NCI-H69 (cell line): Measurements from ENCODE around the gene DNAJC5.
A peak's percentile ranks its signal among the peaks of the same experiment; 100 is the strongest.
"Not testable (repeated sequence)": the region's sequence is repeated elsewhere in the genome, so short reads cannot be mapped to it uniquely, and the experiment has no call there.

Source experiments
- DNase-seq: peaks from one replicate; lab custom pipeline; 2025; lab: John Stamatoyannopoulos, UW

Gene DNAJC5

GRCh38 chr20:63861365-63861934 lies 33.5 kb upstream of the DNAJC5 start, which contains the start of gene ABHD16B:
TSS of gene ABHD16B (plus strand) at chr20:63861498. CDS start at chr20:63861541, 43 bp downstream.
- DNase-seq: no peak

- no peak for DNase-seq
Observed at GRCh38 chr20:63861981-63862901, 32.7 kb upstream of the DNAJC5 start.

DNA sequence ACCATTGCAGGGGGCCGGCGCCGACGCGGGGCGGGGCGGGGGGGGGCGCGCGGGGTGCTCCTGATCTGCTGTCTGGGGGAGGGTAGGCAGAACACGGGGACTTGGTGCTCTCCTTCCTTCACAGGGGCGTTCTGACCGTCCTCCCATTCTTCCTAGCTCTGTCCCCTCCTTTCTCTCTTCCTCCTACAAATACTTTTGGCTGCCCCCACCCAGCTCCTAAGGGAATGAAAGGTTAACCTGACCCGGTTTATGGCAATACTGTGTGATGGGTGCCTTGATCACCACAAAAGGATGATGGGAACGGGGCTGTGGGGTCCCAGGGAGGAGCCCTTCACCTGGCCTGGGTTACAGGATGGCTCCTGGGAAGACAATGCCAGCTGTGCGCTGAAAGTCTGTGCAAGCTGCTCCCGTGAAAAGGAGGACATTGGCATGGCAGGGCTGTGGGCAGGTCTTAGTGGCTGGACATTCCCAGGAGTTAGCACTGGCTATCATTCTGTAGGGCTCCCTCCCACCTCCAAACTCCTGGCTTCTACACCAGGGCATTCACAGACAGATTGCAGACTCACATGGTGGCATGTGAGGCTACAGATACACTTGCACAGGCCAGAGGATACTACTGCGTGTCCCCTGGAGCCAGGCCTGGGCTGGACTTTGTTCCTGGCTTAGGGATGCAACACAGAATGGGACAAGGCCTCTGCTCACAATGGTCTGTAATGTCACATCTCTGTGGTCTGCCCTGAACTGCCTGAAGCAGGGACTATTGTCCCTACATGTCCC lies 31.7 kb upstream of the DNAJC5 start:
- no peak for DNase-seq

GRCh38 chr20:63863798-63864544 lies 31.0 kb upstream of the DNAJC5 start:
- peak; percentile 84 for DNase-seq

DNA sequence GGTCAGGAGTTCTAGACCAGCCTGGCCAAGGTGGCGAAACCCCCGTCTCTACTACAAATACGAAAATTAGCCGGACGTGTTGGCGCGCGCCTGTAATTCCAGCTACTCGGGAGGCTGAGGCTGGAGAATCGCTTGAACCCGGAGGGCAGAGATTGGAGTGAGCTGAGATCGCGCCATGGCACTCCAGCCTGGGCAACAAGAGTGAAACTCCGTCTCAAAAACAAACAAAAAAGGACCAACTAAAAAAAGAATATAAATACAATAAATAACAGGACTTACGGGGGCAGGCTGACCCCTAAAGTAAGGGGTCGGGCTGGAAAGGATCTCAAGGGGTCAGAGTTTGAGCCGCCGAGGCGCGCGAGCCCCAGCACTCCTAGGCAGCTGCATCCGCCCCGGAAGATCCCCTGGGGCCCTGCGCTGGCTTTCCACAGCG lies 30.4 kb upstream of the DNAJC5 start:
- DNase-seq: no peak

DNA sequence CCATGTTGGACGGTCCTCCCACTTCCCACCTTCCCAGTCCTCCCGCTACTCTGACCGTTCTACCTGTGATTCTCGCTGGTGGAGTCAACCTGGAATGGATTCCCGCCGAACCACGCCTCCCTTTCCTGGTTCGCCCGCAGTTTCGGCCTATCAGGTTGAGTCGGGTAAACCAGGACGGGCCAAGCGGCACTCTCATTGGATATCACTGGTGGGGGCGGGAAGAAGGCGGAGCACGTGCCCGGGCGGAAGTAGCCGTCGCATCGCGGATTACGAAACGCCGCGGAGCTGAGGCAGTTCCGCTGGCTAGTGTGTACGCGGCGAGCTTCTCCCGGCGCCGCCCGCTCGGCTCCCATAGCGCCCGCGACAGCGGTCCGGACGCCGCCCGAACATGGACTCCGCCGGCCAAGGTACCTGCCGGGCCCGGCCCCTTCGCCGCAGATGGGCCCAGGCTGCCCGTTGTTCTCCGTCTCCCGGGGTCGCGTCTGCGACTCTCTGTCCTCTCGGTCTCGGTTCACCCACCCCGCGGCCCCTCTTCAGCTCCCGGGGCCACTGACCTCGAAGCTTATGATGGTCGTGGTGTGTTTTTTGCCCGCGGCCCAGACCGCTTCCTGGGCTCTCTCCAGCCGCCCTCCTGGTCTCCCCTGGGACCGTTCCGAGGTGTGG lies 29.8 kb upstream of the DNAJC5 start, which contains the start of gene TPD52L2:
TPD52L2 (plus strand) TSS at position 293 of the 663 bp plus-strand sequence; CDS start at position 389, 96 bp downstream.
- peak; percentile 98 for DNase-seq

GRCh38 chr20:63867042-63867441 lies 27.9 kb upstream of the DNAJC5 start:
- DNase-seq: not testable (repeated sequence)

- DNase-seq: no peak
Observed at GRCh38 chr20:63868264-63868663, 26.7 kb upstream of the DNAJC5 start.

DNA sequence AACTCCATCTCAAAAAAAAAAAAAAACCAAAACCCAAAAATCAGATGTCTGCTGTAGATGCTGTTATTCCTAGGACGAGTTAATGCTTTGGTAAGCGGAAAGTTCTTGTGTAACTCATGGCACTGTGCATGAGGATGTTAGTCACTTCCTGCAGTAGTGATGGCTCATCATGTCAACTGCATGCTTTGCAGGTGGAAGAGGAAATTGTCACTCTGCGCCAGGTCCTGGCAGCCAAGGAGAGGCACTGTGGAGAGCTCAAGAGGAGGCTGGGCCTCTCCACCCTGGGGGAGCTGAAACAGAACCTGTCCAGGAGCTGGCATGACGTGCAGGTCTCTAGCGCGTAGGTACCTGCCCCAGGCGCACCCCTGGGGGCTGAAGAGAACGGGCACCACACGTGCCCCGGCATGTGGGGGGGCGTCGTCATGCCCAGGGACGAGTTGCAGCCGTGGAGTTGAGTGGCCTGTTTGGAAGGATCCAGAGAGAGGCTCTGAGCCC lies 21.4 kb upstream of the DNAJC5 start:
- no peak for DNase-seq

DNA sequence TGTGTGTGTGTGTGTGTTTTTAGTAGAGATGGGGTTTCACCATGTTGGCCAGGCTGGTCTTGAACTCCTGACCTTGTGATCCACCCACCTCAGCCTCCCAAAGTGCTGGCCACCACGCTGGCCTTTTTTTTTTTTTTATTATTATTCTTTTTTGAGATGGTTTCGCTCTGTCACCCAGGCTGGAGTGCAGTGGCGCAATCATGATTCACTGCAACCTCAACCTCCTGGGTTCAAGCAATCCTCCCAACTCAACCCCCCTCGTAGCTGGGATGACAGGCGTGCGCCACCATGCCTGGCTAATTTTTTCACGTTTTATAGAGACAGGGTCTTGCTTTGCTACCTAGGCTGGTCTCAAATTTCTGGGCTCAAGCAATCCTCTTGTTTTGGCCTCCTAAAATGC lies 20.7 kb upstream of the DNAJC5 start:
- DNase-seq: not testable (repeated sequence)

DNA sequence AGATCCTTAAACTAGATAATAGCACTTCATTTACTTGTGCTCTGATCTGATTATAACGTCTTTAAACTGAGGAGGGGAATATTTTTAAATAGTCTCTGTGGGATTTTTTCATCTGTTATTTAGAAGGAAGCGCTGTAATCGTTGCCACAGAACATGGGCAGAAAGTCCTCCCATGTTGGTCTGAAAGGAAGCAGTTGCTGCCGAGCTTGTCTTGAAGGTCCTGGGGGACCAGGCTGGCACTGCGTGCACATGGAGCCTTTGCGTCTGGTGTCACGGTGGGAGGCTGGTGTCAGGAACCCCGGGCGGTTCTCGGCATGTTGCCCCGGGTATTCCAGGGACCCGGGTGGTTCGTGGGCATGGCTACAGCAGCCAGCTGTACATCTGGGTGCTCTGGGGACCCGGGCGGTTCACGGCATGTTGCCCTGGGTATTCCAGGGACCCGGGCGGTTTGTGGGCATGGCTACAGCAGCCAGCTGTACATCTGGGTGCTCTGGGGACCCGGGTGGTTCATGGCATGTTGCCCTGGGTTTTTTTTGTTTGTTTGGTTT lies 18.4 kb upstream of the DNAJC5 start:
- no peak for DNase-seq

DNA sequence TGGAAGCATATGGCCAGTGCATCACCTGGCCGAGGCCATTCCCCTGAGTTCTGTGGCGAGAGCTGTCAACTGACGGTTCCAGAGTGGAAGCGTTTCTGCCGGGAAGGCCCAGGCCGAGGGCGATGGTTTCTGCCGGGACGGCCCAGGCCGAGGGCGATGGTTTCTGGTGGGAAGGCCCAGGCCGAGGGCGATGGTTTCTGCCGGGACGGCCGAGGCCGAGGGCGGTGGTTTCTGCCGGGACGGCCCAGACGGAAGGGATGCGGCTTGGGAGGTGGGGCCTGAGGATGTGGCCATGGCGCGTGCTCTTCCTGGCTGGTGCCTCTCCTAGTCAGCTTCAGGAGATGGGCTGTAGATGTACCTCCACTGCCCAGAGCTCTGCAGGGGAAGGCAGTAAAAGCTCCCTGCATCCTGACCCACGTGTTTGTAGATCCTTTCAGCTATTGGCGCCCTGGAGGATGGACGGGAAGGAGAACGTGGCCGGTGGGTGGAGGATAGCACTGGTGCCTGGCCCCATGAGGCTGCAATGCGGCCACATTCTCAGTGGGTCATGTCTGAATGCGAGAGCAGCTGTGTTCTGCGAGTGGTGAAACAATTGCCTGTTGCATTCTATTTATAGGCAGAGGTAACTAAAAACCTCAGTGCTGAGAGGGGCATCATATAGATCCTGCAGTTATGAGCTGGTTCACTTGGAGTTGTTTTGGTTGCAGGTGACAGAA lies 17.0 kb upstream of the DNAJC5 start:
- DNase-seq: no peak

DNA sequence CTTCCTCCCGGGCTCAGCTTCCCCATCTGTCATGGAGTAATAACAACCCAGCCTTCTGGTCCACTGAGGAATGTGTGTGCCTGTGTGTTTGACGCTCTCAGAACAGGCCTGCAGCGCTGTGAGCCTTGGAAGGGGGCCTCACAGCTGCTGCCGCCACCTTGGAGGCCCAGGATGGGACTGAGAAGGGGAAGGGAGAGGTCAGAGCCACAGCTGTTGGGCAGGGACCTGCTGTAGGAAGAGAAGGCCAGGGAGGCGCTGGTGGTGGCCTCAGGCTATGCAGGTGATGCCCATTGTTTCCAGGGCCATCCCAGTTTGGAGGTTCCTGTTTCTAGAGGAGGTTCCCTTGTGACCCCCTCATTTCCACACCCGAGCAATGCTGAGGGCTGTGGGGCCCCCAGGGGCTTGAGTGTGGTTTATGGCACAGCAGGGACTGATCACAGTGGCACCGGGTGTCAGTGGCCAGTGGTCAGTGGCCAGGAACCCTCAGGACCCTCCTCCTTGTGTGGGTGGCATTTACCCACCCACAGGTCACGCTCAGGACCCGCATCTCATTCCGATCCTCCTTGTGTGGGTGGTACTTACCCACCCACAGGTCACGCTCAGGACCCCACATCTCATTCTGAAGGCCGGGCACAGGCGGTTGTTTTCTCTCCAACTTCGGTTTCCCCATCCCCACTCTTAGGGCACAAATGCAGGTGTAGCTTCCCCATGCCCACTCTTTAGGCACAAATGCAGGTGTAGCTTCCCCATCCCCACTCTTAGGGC lies 15.8 kb upstream of the DNAJC5 start:
- DNase-seq: no peak

DNA sequence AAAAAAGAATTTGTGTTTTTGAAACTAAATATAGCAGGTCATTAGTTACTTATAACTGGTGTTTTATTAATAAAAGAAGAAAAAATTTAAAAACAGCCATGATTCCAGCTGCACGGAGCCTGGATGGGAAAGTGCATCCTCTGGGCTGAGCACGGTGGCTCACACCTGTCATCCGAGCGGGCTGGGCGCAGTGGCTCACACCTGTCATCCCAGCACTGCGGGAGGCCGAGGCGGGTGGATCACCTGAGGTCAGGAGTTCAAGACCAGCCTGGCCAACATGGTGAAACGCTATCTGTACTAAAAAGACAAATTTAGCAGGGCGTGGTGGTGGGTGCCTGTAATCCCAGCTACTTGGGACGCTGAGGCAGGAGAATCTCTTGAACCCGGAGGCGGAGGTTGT lies 14.0 kb upstream of the DNAJC5 start:
- not testable (repeated sequence) for DNase-seq

DNA sequence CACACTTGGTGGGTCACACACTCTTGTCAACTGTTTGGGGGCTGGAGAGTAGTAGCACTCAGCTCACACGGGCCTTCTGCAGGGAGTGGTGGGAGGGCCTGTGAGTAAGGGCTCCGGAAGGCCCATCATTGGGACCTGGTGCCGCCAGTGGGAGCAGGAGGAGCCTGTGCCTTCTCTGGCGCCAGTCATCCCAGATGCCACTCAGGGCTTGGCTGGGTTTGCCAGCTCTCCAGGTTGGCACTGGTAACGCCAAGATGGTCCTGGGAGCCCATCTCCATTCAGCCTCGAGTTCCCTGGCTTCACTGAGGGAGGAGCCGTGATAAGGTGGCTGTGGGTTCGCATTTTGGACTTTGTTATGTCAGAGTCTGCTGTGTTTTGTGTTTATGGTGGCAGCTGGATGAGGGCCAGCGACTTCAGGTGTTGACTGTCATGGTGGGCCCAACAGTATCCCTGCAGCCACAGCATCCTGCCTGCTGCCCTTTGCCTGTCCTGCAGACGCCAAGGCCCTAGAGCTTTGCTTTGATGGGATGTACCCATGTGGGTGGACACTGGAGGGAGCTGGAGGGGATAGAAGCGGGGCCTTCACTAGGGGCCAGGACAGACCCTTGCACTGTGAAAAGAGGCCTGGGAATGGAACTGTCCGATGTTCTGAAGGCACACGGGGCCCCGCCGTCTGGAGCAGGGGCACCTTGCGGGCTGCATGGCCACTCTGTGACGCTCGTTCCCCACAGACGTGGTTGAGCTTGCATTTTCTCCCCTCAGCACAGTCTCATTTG lies 13.3 kb upstream of the DNAJC5 start:
- no peak for DNase-seq

DNA sequence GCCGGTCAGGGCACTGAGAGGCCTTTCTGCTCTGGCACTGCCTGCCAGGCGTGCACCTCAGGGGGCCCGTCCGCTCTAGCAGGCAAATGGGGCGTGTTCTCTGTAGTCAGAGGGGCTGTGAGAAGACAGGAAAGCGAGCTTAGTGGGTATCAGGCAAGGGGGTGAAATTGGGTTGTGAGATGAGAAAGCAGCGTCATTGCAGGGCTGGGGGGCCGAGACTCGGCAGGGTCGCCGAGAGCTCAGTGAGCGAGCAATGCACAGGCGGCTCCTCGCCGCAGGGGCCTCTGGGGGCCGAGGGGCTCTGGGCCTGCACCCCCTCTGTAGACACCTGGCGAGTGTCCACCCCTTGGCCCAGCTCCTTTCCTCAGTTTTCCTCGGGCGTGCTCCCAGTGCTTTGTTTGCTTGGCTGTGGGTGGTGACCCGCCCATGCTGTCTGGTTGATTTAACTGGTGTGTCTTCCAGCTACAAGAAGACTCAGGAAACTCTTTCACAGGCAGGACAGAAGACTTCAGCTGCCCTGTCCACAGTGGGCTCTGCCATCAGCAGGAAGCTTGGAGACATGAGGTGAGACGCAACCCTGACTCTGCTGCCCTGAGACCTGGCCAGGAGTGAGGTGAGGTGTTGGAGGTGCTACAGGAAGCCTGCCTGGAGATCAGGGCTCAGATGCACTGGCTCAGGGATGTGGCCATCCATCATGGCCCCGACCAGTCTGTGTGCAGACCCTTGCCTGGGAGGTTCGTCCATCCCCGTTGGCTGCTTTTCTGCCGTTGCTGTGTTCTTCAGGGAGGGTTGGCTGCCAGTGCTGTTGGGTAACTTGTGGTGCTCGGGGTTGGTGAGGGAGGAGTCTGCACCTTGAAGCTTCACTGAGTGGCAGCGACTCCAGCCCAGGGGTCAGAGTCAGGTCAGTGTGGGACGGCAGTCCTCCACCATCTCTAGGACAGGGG lies 12.4 kb upstream of the DNAJC5 start:
- no peak for DNase-seq

- DNase-seq: no peak
Observed at GRCh38 chr20:63883201-63883593, 11.7 kb upstream of the DNAJC5 start.
